Measurements from ENCODE around the gene MEX3D.

DNA sequence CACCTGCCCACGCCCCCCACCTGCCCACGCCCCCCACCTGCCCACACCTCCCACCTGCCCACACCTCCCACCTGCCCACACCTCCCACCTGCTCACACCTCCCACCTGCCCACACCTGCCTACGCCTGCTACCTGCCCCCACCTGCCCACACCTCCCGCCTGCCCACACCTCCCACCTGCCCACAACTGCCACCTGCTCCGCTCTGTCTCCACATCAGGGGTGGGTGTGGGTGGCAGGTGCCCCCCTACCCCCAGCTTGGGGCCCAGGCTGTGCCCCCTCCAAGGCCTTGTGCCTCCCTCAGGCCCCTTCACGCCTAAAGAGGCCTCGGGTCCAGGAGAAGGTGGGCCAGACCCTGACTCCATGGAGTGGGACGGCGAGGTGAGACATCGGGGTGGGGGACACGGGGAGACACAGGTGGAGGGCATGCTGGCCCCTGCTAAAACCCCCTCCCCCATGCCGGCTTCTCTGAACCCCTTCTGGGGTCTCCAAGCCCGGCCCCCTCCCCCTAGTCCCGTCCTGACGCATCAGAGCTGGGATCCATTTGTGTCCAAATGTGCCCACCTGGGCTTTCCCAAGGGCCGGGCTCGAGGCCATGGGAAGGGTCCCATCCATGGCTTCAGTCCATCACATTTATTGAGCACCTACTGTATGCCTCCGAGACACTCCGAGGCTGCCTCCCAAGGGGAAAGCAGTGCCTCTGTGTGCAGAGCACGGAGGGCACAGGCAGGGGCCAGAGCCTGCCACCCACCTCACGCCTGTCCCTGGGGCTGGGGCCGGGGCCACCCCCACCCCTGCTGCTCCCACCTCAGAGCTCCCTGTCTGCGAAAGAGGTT lies 39.3 kb downstream of the MEX3D start:
- TF ChIP-seq CTCF (IDR thresholded peaks at IDR 0.05) (no peak), POLR2AphosphoS5 (IDR thresholded peaks at IDR 0.05) (no peak)

All from esophagus muscularis mucosa (tissue), 3 donors.